K562 (cell line): ENCODE data around the gene SLC7A4. TPM values are rescaled to one million over a fixed set of nuclear protein-coding genes. Genes with fewer than 3 reads are reported as not detected.

Experiments used
- ELF4 ChIP-seq: fragments of 450-650 bp; formaldehyde crosslinking; IDR thresholded peaks from 2 replicates; pipeline ENCODE4 v1.4.0; 2022; ENCODE audit warnings: missing genetic modification characterization
- FOXO4 ChIP-seq: fragments of 450-650 bp; formaldehyde crosslinking; IDR thresholded peaks from 2 replicates; pipeline ENCODE4 v1.4.0; 2020; ENCODE audit warnings: mild to moderate bottlenecking, moderate library complexity
- HNRNPL ChIP-seq: fragments of 200-400 bp; formaldehyde crosslinking; IDR thresholded peaks from 2 replicates; pipeline ENCODE4 v1.6.1; 2017; ENCODE audit warnings: low read depth, mild to moderate bottlenecking, low read length
- HOMEZ ChIP-seq: fragments of 250-450 bp; sonication (Bioruptor Pico); IDR thresholded peaks from 2 replicates; pipeline ENCODE4 v1.4.0; 2020; ENCODE audit warnings: mild to moderate bottlenecking, moderate library complexity
- NR4A1 ChIP-seq, 2 experiments: fragments of 250-450 bp in 1 of 2; fragments of 450-650 bp in 1 of 2; sonication (Bioruptor Pico) in 1 of 2; IDR thresholded peaks; 2 replicates each; pipeline versions ENCODE4 v1.4.0 to v1.6.1; 2016 to 2020; ENCODE audit warnings: mild to moderate bottlenecking in 2 of 2, missing compliant biosample characterization in 1 of 2, missing genetic modification characterization in 1 of 2, moderate library complexity in 1 of 2
- PCBP2 ChIP-seq: fragments of 200-400 bp; formaldehyde crosslinking; IDR thresholded peaks from 2 replicates; pipeline ENCODE4 v1.6.1; 2018; ENCODE audit warnings: low read length, low read depth, mild to moderate bottlenecking, moderate library complexity; ENCODE audit not compliant: poor library complexity, severe bottlenecking
- RBBP5 ChIP-seq: fragments of 200-600 bp; sonication (generic); IDR thresholded peaks from 2 replicates; pipeline ENCODE4 v1.6.1; 2012; ENCODE audit warnings: borderline replicate concordance, mild to moderate bottlenecking, low read length, control low read depth, inconsistent platforms; ENCODE audit not compliant: insufficient read depth, poor library complexity, severe bottlenecking
- SAFB2 ChIP-seq: fragments of 200-400 bp; formaldehyde crosslinking; IDR thresholded peaks from 2 replicates; pipeline ENCODE4 v1.6.1; 2018; ENCODE audit warnings: borderline replicate concordance, low read length, low read depth, moderate library complexity; ENCODE audit not compliant: severe bottlenecking
- ZKSCAN3 ChIP-seq: fragments of 250-450 bp; sonication (Bioruptor Pico); IDR thresholded peaks from 2 replicates; pipeline ENCODE4 v1.4.0; 2020
- ZNF76 ChIP-seq: fragments of 250-450 bp; sonication (Bioruptor Pico); IDR thresholded peaks from 2 replicates; pipeline ENCODE4 v1.4.0; 2020; ENCODE audit warnings: mild to moderate bottlenecking, moderate library complexity, borderline replicate concordance
- ZSCAN32 ChIP-seq: fragments of 450-650 bp; formaldehyde crosslinking; IDR thresholded peaks from 2 replicates; pipeline ENCODE4 v1.4.0; 2020; ENCODE audit warnings: mild to moderate bottlenecking, moderate library complexity
- polyA plus RNA-seq, 8 experiments: library from polyadenylated mRNA; depleted of rRNA in 4 of 8; stranded (reverse) in 5 of 8; unstranded in 3 of 8; fragments of >200 nt; fragmentation: Nextera tagmentation in 2 of 8; fragmentation: Illumina TruSeq in 1 of 8; extraction: Ambion mirVana in 2 of 8; extraction: Trizol in 1 of 8; gene quantifications; 2 replicates each; pipeline versions ENCODE4 v1.2.1 to v1.2.3, GENCODE V29; 2011 to 2014; ENCODE audit warnings: inconsistent platforms in 1 of 8, missing spikeins in 1 of 8
- total RNA-seq, 7 experiments: library from RNA; depleted of rRNA in 6 of 7; stranded (reverse); fragments of >200 nt in 6 of 7; fragmentation: Illumina TruSeq in 2 of 7; extraction: Trizol in 2 of 7; gene quantifications; 2 replicates each; pipeline versions ENCODE4 v1.2.1 to v1.2.3, GENCODE V29; 2011 to 2021; ENCODE audit warnings: low replicate concordance in 1 of 7
- TF ChIP-seq, protein P1 (sequence below): fragments of 200-400 bp; formaldehyde crosslinking; IDR thresholded peaks from 2 replicates; pipeline ENCODE4 v1.6.1; 2017; ENCODE audit warnings: mild to moderate bottlenecking, low read depth, low read length, moderate library complexity
- TF ChIP-seq, protein P2 (sequence below): fragments of 450-650 bp; formaldehyde crosslinking; IDR thresholded peaks from 2 replicates; pipeline ENCODE4 v1.4.0; 2022; ENCODE audit warnings: missing genetic modification characterization
- TF ChIP-seq, protein P3 (sequence below): fragments of 250-450 bp; sonication (Bioruptor Pico); IDR thresholded peaks from 2 replicates; pipeline ENCODE4 v1.8.0; 2021; ENCODE audit warnings: moderate library complexity, mild to moderate bottlenecking, inconsistent platforms
- TF ChIP-seq, protein P4 (sequence below), 3 experiments: fragments of 200-800 bp in 1 of 3; fragments of 250-450 bp in 1 of 3; fragments of 450-650 bp in 1 of 3; sonication (Bioruptor Pico) in 1 of 3; sonication (Bioruptor generic) in 1 of 3; formaldehyde crosslinking in 1 of 3; IDR thresholded peaks; 2 replicates each; pipeline versions ENCODE4 v1.6.1 to v1.8.0; 2016 to 2022; ENCODE audit warnings: mild to moderate bottlenecking in 2 of 3, missing genetic modification characterization in 2 of 3, missing compliant biosample characterization in 1 of 3, moderate library complexity in 1 of 3

The SLC7A4 gene
- total and polyA plus RNA-seq, 9 of the 15 experiments (the other 6 are each of a cell fraction or from before 2014, with no cell fraction given) = not detected

DNA sequence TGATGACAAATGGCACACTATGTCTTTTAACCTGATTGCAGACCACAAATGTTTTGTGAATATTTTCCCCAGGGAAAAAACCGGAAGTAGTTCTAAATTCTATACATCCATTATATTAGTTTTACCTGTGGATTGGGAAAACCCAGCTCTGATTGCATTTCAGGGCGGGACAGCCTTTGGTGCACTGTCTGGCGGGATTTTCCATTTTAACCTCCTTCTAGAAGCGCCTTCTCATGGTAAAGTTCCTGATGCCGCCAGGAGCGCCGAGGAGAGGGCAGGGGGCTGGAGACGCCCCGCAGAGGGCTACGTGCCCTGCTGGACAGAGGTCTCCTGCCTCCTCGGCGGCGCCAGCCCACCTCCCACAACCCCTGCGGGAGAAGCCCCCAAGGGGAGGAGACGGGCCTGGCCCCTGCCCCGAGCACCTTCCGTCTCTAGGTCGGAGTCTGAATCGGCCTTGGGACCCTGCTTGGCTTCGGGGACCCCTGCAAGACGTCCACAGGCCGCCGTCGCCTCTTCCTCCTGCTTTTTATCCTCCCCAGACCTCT lies 18.6 kb downstream of the SLC7A4 start (continued):
- TF ChIP-seq, protein P1, sequence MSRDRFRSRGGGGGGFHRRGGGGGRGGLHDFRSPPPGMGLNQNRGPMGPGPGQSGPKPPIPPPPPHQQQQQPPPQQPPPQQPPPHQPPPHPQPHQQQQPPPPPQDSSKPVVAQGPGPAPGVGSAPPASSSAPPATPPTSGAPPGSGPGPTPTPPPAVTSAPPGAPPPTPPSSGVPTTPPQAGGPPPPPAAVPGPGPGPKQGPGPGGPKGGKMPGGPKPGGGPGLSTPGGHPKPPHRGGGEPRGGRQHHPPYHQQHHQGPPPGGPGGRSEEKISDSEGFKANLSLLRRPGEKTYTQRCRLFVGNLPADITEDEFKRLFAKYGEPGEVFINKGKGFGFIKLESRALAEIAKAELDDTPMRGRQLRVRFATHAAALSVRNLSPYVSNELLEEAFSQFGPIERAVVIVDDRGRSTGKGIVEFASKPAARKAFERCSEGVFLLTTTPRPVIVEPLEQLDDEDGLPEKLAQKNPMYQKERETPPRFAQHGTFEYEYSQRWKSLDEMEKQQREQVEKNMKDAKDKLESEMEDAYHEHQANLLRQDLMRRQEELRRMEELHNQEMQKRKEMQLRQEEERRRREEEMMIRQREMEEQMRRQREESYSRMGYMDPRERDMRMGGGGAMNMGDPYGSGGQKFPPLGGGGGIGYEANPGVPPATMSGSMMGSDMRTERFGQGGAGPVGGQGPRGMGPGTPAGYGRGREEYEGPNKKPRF = no peak
- no peak for TF ChIP-seq PCBP2
- TF ChIP-seq NR4A1 (CRISPR knock-in tag; IDR thresholded peaks at IDR 0.05) = peak; percentile 98
- no peak for TF ChIP-seq NR4A1 (tag; IDR thresholded peaks at IDR 0.05)
- peak; percentile 66 for TF ChIP-seq RBBP5
- TF ChIP-seq FOXO4 (CRISPR knock-in tag) = peak; percentile 90; the same call in 1 of the 2 replicates
- peak; percentile 81; the same call in 1 of the 2 replicates for TF ChIP-seq ZSCAN32 (CRISPR knock-in tag)
- TF ChIP-seq, protein P2, sequence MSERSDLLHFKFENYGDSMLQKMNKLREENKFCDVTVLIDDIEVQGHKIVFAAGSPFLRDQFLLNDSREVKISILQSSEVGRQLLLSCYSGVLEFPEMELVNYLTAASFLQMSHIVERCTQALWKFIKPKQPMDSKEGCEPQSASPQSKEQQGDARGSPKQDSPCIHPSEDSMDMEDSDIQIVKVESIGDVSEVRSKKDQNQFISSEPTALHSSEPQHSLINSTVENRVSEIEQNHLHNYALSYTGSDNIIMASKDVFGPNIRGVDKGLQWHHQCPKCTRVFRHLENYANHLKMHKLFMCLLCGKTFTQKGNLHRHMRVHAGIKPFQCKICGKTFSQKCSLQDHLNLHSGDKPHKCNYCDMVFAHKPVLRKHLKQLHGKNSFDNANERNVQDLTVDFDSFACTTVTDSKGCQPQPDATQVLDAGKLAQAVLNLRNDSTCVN = 0 out of 2 replicates have a peak, but pooled peaks have one; percentile 52
- peak; percentile 81 for TF ChIP-seq ELF4
- no peak for TF ChIP-seq ZKSCAN3
- TF ChIP-seq ZNF76 (CRISPR knock-in tag) = peak; percentile 91
- TF ChIP-seq, protein P3, sequence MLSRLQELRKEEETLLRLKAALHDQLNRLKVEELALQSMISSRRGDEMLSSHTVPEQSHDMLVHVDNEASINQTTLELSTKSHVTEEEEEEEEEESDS (CRISPR knock-in tag) = 0 out of 2 replicates have a peak, but pooled peaks have one; percentile 24
- no peak for TF ChIP-seq SAFB2
- TF ChIP-seq HNRNPL = no peak
- TF ChIP-seq, protein P4, sequence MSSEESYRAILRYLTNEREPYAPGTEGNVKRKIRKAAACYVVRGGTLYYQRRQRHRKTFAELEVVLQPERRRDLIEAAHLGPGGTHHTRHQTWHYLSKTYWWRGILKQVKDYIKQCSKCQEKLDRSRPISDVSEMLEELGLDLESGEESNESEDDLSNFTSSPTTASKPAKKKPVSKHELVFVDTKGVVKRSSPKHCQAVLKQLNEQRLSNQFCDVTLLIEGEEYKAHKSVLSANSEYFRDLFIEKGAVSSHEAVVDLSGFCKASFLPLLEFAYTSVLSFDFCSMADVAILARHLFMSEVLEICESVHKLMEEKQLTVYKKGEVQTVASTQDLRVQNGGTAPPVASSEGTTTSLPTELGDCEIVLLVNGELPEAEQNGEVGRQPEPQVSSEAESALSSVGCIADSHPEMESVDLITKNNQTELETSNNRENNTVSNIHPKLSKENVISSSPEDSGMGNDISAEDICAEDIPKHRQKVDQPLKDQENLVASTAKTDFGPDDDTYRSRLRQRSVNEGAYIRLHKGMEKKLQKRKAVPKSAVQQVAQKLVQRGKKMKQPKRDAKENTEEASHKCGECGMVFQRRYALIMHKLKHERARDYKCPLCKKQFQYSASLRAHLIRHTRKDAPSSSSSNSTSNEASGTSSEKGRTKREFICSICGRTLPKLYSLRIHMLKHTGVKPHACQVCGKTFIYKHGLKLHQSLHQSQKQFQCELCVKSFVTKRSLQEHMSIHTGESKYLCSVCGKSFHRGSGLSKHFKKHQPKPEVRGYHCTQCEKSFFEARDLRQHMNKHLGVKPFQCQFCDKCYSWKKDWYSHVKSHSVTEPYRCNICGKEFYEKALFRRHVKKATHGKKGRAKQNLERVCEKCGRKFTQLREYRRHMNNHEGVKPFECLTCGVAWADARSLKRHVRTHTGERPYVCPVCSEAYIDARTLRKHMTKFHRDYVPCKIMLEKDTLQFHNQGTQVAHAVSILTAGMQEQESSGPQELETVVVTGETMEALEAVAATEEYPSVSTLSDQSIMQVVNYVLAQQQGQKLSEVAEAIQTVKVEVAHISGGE (CRISPR knock-in tag; IDR thresholded peaks at IDR 0.05) = peak in 1 of 3 experiments; percentile 50; a peak in 1 of 6 replicates
- TF ChIP-seq HOMEZ (CRISPR knock-in tag) = peak; percentile 83; the same call in 1 of the 2 replicates
